Measurements from ENCODE around the gene CEP112.

DNA sequence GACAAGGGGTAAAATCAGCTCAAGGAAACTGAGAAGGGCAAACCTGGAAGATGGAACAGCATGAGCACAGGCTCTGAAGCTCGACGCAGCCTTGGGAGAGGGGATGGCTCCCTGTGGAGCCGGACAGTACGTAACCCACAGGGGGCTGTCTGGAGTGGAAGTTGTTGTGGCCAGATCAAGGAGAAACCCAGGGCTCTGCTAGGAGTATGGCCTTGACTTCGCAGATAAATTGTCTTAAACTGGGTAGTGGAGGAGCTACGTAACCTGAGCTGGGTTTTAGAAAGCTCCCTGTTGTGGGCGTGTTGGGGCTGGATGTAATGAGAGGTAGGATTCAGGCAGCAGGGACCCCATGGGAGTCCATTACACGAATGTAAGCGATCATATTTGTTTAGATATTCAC, 605.0 kb downstream of the CEP112 start:
- TF ChIP-seq SMAD3 (CRISPR knock-in tag; IDR thresholded peaks at IDR 0.05; ENCODE audit: borderline replicate concordance): no peak
- TF ChIP-seq, protein P1, sequence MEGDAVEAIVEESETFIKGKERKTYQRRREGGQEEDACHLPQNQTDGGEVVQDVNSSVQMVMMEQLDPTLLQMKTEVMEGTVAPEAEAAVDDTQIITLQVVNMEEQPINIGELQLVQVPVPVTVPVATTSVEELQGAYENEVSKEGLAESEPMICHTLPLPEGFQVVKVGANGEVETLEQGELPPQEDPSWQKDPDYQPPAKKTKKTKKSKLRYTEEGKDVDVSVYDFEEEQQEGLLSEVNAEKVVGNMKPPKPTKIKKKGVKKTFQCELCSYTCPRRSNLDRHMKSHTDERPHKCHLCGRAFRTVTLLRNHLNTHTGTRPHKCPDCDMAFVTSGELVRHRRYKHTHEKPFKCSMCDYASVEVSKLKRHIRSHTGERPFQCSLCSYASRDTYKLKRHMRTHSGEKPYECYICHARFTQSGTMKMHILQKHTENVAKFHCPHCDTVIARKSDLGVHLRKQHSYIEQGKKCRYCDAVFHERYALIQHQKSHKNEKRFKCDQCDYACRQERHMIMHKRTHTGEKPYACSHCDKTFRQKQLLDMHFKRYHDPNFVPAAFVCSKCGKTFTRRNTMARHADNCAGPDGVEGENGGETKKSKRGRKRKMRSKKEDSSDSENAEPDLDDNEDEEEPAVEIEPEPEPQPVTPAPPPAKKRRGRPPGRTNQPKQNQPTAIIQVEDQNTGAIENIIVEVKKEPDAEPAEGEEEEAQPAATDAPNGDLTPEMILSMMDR (IDR thresholded peaks at IDR 0.05): no peak
- TF ChIP-seq, protein P2, sequence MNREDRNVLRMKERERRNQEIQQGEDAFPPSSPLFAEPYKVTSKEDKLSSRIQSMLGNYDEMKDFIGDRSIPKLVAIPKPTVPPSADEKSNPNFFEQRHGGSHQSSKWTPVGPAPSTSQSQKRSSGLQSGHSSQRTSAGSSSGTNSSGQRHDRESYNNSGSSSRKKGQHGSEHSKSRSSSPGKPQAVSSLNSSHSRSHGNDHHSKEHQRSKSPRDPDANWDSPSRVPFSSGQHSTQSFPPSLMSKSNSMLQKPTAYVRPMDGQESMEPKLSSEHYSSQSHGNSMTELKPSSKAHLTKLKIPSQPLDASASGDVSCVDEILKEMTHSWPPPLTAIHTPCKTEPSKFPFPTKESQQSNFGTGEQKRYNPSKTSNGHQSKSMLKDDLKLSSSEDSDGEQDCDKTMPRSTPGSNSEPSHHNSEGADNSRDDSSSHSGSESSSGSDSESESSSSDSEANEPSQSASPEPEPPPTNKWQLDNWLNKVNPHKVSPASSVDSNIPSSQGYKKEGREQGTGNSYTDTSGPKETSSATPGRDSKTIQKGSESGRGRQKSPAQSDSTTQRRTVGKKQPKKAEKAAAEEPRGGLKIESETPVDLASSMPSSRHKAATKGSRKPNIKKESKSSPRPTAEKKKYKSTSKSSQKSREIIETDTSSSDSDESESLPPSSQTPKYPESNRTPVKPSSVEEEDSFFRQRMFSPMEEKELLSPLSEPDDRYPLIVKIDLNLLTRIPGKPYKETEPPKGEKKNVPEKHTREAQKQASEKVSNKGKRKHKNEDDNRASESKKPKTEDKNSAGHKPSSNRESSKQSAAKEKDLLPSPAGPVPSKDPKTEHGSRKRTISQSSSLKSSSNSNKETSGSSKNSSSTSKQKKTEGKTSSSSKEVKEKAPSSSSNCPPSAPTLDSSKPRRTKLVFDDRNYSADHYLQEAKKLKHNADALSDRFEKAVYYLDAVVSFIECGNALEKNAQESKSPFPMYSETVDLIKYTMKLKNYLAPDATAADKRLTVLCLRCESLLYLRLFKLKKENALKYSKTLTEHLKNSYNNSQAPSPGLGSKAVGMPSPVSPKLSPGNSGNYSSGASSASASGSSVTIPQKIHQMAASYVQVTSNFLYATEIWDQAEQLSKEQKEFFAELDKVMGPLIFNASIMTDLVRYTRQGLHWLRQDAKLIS (CRISPR knock-in tag; IDR thresholded peaks at IDR 0.05; ENCODE audit: borderline replicate concordance): no peak
- TF ChIP-seq CREM (CRISPR knock-in tag; IDR thresholded peaks at IDR 0.05): no peak
- no peak for TF ChIP-seq ZBTB21 (CRISPR knock-in tag; IDR thresholded peaks at IDR 0.05; ENCODE audit: borderline replicate concordance)
- TF ChIP-seq, protein P3, sequence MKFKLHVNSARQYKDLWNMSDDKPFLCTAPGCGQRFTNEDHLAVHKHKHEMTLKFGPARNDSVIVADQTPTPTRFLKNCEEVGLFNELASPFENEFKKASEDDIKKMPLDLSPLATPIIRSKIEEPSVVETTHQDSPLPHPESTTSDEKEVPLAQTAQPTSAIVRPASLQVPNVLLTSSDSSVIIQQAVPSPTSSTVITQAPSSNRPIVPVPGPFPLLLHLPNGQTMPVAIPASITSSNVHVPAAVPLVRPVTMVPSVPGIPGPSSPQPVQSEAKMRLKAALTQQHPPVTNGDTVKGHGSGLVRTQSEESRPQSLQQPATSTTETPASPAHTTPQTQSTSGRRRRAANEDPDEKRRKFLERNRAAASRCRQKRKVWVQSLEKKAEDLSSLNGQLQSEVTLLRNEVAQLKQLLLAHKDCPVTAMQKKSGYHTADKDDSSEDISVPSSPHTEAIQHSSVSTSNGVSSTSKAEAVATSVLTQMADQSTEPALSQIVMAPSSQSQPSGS (CRISPR knock-in tag; IDR thresholded peaks at IDR 0.05; ENCODE audit: borderline replicate concordance, low read depth): no peak
- no peak for TF ChIP-seq JUN (CRISPR knock-in tag; IDR thresholded peaks at IDR 0.05)
- TF ChIP-seq TP53 (CRISPR knock-in tag; IDR thresholded peaks at IDR 0.05): no peak
- no peak for TF ChIP-seq SMAD4 (CRISPR knock-in tag; IDR thresholded peaks at IDR 0.05)
- no peak for TF ChIP-seq CREB1 (CRISPR knock-in tag; IDR thresholded peaks at IDR 0.05)
- TF ChIP-seq ETV6 (CRISPR knock-in tag; IDR thresholded peaks at IDR 0.05): no peak

All from WTC11 (cell line).